Stimulated activated CD4-positive, alpha-beta T cell treated with anti-CD3 and anti-CD28 coated beads, Interleukin-4, amount 100 ng/mL, for 24 hours (primary cell): ENCODE data around the gene DARS1.
A peak's percentile ranks its signal among the peaks of the same experiment; 100 is the strongest.

Source experiments
- DNase-seq: peaks from one replicate; pipeline ENCODE4 v3.0.0-alpha.2; 2020

DARS1 gene

GRCh38 chr2:135876066-135876711 lies 109.2 kb downstream of the DARS1 start, which contains the start of gene MCM6:
Gene MCM6 (minus strand): TSS chr2:135876443. CDS start chr2:135876365, 78 bp downstream.
- peak; percentile 100 for DNase-seq

GRCh38 chr2:135875491-135876065 lies 109.8 kb downstream of the DARS1 start:
- DNase-seq = peak; percentile 84

- no peak for DNase-seq
These were observed 110.6 kb downstream of the DARS1 start for GRCh38 chr2:135874777-135875365.

GRCh38 chr2:135870571-135870970 lies 114.9 kb downstream of the DARS1 start:
- no peak for DNase-seq

GRCh38 chr2:135863233-135863632 lies 122.2 kb downstream of the DARS1 start:
- no peak for DNase-seq

GRCh38 chr2:135862718-135863117 lies 122.7 kb downstream of the DARS1 start:
- DNase-seq = no peak
